Endothelial cell of umbilical vein (primary cell): Measurements from ENCODE around the gene LDLRAD4.

Experiments used
- EZH2 ChIP-seq: IDR thresholded peaks from 2 replicates; pipeline ENCODE4 v1.6.1; 2012; ENCODE audit warnings: borderline replicate concordance, low read depth, mild to moderate bottlenecking, moderate library complexity, low read length, inconsistent platforms; ENCODE audit not compliant: severe bottlenecking
- POLR2A ChIP-seq: IDR thresholded peaks from 2 replicates; pipeline ENCODE4 v1.6.1; 2012; ENCODE audit warnings: low read depth, mild to moderate bottlenecking, control low read depth, low read length
- POLR2AphosphoS5 ChIP-seq: IDR thresholded peaks from 2 replicates; pipeline ENCODE4 v1.6.1; 2012; ENCODE audit warnings: low read depth, mild to moderate bottlenecking, control low read depth, low read length, moderate library complexity; ENCODE audit not compliant: insufficient read depth
- TF ChIP-seq, protein P1 (sequence below), 2 donors: IDR thresholded peaks; 1 replicate in 1 of 2; 2 replicates in 1 of 2; pipeline ENCODE4 v1.5.1; 2011; ENCODE audit warnings: low read length in 2 of 2, mild to moderate bottlenecking in 2 of 2, moderate library complexity in 2 of 2, control low read depth in 1 of 2, inconsistent platforms in 1 of 2, low read depth in 1 of 2; ENCODE audit not compliant: insufficient read depth in 1 of 2; ENCODE audit errors: extremely low read depth in 1 of 2

DNA sequence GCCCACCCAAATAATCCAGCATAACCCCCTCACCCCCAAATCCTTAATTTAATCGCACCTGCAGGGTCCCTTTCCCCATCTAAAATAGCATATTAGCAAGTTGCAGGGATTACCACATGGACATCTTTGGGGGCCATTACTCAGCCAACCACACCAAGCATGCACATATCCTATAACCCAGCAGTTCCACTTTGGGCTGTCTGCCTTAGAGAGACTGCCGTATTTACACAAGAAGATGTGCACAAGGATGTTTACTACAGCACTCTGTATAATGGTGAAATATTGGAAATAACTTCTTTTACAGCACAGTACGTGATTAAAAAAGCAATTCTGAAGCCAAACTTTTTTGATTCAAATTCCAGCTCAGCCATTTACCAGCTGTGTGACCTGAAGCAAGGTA, 17.3 kb upstream of the LDLRAD4 start:
- TF ChIP-seq, protein P1, sequence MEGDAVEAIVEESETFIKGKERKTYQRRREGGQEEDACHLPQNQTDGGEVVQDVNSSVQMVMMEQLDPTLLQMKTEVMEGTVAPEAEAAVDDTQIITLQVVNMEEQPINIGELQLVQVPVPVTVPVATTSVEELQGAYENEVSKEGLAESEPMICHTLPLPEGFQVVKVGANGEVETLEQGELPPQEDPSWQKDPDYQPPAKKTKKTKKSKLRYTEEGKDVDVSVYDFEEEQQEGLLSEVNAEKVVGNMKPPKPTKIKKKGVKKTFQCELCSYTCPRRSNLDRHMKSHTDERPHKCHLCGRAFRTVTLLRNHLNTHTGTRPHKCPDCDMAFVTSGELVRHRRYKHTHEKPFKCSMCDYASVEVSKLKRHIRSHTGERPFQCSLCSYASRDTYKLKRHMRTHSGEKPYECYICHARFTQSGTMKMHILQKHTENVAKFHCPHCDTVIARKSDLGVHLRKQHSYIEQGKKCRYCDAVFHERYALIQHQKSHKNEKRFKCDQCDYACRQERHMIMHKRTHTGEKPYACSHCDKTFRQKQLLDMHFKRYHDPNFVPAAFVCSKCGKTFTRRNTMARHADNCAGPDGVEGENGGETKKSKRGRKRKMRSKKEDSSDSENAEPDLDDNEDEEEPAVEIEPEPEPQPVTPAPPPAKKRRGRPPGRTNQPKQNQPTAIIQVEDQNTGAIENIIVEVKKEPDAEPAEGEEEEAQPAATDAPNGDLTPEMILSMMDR (IDR thresholded peaks at IDR 0.05; ENCODE audit: extremely low read depth in 1 of 2, insufficient read depth in 1 of 2, low read depth in 1 of 2, low read length in 2 of 2), result no peak
- TF ChIP-seq POLR2A (no peak), POLR2AphosphoS5 (no peak), EZH2 (no peak)
